ENCODE data around the gene CSRNP2.
A peak's percentile ranks its signal among the peaks of the same experiment; 100 is the strongest.
"Not testable (repeated sequence)": the region's sequence is repeated elsewhere in the genome, so short reads cannot be mapped to it uniquely, and the experiment has no call there.

The CSRNP2 gene

DNA sequence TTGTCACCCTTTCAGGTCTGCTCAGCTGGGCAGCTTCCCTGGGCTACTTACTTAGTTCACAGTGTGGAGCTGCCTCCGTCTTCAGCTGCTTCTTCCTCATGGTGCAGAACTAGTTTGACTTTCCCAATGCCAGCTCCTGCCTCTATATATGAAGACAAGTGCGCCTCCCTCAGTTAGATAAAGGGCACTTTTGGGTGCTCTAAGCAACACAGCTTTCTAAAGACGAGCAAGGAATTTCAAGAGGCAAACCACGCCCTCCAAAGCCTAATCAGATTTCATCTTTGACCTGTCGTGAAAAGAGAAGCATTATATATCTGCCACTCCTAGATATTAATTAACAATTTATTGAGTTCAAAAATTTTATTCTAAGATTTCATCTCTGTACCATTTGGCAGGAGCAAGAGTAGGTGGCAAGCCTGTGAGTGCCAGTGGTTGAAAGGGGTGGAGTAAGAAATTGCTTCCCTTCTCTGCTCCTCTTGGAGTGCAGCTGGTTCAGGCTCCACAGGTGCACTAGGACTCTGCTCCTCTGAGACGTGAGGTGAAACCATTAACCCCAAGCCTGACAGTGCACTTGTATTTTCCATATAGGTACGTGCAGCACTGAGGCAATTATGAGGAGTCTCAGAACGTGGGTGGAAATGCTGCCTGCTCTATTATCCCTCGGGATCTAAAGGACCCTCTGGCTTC, 55.1 kb downstream of the CSRNP2 start:
- no peak for DNase-seq (ENCODE audit: low read depth in 3 of 3)

DNA sequence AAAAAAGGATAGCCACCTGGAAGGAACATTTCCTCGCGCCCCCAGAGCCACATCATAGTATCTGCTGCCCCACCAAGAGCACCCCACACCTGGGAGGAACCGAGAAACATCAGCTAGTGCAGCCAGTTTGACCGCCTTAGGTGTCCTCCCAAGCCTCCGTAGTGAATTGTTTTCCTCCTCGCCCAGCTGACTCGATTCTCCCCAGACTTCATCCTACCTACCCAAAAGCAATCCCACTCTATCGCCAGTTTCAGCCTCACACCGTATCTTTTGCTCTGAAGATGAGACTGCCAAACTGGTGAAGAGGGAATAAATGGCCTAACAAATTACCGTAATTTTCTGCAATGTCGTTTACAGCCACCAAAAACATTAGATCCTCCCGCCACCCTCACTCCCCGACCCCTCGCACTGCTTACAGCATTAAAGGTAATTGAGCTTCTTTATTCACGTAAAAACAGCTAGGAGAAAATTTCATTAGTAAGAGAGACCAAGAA, 56.0 kb downstream of the CSRNP2 start:
- DNase-seq (ENCODE audit: low read depth in 3 of 3) = no peak

DNA sequence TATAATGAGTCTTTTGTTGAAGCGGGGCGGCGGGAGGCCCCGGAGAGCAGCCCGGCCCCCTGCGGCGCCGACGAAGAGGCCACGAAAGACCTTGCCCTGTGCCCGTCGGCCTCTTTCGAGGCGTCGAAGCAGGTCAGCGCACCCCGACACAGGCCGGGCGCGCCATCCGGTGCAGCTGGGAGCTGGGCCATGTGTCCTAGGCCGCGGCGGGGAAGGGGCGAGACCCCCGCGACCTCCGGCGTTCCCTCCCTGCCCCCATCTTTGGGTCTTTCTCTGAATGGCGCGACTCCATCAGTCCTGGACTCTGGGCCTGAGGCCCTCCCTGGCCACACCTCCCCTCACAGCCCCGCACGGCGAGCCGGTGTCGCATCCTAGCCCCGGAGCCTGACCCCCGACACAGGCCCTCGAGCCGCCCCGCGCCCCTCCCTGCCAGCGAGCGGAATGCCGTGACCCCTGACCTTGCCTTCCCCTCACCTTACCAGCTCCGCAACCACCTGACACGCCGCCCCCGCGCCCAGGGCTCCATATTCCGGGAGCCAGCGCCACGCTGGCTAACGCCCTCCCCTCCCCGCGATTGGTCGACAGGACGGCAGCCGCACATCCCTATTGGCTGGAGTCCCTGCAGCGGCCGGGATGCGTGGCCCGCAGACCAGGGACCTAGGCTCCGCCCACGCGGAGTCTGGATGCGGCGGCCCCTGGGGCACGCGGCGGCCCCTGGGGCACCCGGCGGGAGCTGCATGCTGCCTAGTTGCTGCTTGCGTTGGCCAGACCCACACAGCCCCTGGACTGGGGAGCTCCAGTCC, 57.4 kb downstream of the CSRNP2 start, which contains the start of gene SLC11A2:
Gene SLC11A2 (minus strand): TSS at position 549 of the 803 bp plus-strand sequence. CDS start 15,656 bp downstream, outside the sequence.
- peak; percentile 80 to 85 (median 81) for DNase-seq (ENCODE audit: low read depth in 3 of 3)

DNA sequence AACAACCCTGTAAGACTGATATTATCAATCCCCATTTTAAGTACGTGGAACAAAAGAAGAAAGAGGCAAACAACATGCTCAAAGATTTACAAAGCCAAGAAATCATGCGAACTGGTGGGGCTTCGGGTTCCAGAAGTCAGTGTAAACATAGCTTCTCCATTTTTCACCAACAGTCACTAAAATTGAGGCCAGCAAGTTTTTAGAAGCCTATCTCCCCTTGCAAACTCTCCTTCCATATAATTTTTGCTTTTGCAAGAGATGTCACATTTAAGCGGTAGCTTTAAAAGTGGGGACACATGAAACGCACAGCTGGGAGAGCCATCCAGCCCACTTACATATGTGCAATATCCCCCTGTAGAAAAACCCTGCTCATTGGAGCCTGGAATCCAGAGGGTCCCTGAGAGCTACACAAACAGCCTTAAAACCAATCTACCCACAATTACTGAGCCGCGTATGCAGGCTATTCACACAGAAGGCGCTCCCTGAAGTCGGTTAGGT, 58.0 kb downstream of the CSRNP2 start:
- DNase-seq (ENCODE audit: low read depth in 3 of 3) = no peak

DNA sequence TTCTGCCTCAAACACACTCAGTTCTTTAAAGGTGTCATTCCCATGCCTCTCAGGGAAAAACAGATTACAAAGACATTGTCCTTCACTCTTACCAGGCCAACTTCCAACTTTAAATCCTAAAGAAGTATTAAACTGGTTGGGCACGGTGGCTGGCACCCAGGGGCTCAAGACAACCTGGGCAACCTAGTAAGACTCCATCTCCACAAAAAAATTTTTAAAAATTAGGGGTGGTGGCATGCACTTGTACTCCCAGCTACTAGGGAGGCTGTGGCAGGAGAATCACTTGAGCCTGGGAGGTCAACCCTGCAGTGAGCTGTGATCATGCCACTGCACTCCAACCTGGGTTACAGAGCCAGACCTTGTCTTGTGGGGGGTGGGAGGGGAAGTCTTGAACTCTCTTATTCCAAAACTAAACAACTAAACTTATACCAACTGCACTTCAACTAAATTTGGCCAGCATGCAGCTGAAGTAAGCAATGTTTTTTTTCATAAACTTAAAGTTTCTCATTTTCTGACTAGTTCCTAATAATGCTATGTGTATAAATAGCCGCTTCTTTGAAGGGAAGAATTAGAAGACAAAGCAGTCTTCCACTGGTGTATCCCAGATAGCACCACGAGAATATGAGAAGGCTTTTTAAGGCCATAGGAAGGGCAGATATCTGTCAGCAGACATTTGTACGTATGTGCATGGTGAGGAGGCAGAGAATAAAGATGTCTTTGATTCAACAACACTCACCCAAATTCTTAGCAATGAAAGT, 59.6 kb downstream of the CSRNP2 start:
- DNase-seq (ENCODE audit: low read depth in 3 of 3) = no peak

DNA sequence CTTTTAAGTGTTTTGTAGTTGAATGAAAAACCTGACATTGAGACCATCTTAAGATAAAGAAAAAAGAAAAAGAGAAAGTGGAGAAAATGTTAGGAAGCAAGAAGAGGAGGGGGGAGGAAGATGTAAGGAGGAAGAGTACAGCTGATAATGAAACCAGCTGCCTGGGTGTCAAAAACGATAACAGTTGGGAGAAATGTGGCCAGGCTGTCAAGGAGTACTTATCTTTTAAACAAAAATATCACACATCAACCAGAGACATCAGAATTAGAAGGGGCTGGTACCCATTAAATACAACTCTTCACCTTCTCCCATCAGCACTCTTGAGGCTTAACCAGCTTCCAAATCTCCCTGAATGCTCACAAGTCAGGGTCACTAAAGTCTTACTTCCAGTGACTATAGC, 61.7 kb downstream of the CSRNP2 start:
- DNase-seq (ENCODE audit: low read depth in 3 of 3) = no peak

DNA sequence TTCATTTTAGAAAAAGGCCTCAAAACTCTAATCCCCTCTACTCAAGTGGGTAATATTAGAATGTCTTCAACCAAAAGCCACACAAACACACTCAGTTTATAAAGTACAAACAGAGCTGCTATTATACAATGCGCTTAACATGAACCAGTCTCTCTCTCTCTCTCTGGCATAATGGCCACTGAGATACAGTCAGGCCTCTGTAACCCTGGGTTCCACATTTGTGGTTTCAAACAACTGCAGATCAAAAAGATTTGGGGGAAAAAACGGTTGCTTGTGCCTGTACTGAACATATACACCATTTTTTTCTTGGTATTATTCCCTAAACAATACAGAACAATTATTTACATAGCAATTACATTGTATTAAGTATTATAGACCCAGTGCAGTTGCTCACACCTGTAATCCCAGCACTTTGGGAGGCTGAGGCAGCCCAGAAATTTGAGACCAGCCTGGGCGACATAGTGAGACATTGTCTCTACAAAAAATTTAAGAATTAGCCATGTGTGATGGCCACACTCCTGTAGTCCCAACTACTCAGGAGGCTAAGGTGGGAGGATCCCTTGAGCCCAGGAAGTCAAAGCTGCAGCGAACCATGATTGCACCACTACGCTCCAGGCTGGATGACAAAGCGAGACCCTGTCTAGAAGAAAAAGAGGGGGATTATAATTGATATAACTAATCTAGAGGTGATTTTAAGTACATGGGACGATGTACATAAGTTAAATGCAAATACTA, 62.8 kb downstream of the CSRNP2 start:
- no peak for DNase-seq (ENCODE audit: low read depth in 3 of 3)

DNA sequence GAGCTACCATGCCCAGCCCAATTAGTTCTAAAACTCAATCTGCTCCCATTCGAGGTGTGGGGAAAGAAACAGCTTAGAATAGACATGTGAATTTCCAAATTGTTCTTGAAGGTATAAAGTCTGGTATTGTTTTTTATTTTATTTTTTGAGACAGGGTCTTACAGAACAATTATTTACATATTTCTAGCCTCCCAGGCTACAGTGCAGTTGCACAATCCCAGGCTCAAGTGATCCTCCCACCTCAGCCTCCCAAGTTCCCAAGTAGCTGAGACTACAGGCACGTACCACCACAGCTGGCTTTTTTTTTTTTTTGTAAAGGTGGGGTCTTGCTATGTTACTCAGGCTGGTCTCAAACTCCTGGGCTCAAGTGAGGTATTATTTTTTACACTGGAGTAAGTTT, 63.5 kb downstream of the CSRNP2 start:
- DNase-seq (ENCODE audit: low read depth in 3 of 3) = no peak

DNA sequence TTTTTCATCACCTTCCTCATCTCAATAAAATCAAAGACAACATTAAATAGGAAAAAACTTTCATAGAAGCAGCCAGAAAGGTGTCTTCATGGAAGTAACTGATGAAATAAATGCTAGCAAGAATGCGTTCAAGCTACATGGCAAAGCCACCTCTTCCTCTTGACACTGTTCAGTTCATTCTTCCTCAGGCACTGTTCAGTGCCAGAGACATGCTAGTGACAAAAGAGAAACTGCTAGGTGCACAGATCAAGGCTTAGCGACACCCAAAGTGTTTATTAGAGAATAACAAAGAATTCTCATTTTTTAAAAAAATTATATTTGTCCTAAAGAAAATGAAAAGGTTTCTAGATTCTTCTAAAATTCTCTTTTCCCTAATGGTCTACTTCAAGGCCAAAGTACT, 64.4 kb downstream of the CSRNP2 start:
- DNase-seq (ENCODE audit: low read depth in 3 of 3) = no peak

DNA sequence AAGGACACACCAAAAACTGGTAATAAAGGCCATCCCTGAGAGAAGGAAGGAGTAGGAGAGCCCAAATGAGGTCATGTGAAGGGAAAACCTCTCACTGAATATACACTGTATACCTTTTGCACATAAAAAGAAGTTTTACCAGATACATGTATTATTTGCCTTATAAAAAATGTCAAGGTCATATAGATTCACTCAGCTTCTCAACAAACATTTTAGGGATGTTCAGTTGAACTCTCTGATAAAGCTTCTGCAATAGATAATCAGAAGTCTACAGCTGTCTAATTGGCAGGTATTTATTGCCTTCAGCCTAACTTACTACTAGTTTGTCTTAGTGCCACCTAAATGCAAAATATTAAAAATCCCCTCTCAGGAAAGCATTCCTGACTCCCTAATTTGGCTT, 65.9 kb downstream of the CSRNP2 start:
- no peak for DNase-seq (ENCODE audit: low read depth in 3 of 3)

DNA sequence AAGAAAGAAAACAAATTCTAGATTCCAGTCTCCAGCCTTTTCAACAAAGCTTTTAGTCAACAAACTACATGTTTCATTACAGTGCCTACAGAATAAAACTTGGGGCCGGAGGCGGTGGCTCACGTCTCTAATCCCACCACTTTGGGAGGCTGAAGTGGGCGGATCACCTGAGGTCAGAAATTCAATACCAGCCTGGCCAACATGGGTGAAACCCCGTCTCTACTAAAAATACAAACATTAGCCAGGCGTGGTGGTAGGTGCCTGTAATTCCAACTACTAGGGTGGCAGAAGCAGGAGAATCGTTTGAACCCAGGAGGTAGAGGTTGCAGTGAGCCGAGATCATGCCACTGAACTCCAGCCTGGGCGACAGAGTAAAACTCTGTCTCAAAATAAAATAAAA, 68.9 kb downstream of the CSRNP2 start:
- DNase-seq (ENCODE audit: low read depth in 3 of 3) = not testable (repeated sequence)

DNA sequence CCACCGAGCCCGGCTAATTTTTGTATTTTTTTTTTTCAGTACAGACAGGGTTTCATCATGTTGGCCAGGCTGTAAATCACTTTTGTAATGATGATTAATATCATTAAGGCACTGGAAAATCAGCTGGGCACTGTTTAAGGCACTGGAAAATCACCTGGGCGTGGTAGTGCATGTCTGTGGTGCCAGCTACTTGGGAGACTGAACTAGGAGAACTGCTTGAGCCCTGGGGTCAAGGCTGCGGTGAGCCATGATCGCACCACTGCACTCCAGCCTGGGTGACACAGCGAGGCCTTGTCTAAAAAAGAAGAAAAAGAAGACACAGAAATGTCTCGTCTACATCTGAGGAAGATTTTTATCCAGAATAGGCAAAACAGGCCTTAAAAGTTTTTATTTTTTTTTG, 70.0 kb downstream of the CSRNP2 start:
- no peak for DNase-seq (ENCODE audit: low read depth in 3 of 3)

DNA sequence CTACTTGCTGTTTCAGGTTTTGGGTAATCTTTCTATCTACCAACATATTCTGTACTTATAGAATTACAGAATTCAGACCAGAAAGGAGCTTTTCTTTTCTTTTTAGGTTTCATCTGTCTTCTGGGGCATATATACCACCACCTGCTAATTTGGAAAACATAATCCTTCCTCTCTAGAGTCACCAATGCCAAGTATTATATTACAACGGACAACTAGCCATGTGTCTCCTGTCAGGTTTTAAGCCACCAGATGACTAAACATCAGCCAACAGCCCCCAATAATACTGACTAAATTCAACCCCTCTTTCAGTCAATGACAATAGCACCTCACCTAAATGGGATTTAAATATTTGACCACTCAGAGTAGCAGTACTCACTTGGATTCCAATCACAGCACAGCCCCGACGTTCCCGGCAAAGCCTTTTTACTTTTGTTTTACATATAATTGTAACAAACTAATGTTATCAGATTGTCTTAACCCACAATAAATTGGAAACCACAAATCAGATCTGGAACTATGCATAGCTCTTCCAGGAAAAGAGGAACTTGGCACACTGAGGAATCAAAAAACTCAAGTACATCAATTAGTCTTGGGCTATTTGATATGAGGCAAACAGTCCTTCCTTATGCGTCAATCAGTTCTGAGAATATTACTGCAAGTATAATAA, 70.7 kb downstream of the CSRNP2 start:
- DNase-seq (ENCODE audit: low read depth in 3 of 3) = no peak

DNA sequence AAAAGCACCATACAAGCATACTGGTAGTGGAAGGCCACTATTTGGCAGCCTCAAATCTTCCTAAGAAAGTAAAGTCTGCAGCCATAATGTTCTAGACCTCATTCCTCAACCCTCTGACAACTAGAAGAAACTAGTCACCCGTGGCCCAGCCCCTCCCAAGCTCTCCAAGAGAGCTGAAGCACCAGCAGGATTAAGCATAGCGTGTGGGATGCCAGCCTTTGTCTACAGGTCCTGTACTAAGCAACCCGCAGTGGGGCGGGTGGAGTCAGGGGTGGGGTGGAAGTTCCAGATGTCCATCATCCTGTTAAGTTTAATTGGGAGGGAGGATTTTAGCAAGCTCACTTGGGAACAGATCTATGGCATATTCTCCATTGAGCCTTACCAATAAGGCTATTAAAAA, 71.4 kb downstream of the CSRNP2 start:
- no peak for DNase-seq (ENCODE audit: low read depth in 3 of 3)

Measured in stimulated activated CD4-positive, alpha-beta T cell treated with anti-CD3 and anti-CD28 coated beads, TNF-alpha, amount 100 ng/mL, for 4 hours (primary cell).